SU-DHL-6 (cell line): ENCODE results near the gene CREB5.

Experiments used
- H2AFZ ChIP-seq: fragments of 200-600 bp; sonication (generic); 2 replicates; pipeline ENCODE4 v1.6.1; 2014; ENCODE audit warnings: low read depth, mild to moderate bottlenecking, moderate library complexity, mixed read lengths, antibody characterized with exemption, low read length; ENCODE audit not compliant: severe bottlenecking
- H3F3A ChIP-seq: fragments of 200-600 bp; shearing (Covaris generic); 2 replicates; pipeline ENCODE4 v1.6.0; 2016; ENCODE audit warnings: antibody characterized with exemption, mild to moderate bottlenecking; ENCODE audit not compliant: insufficient read depth
- H3K27ac ChIP-seq: fragments of 200-600 bp; sonication (generic); 2 replicates; pipeline ENCODE4 v1.5.1; 2016; ENCODE audit warnings: low read depth, mild to moderate bottlenecking, low read length, moderate library complexity, mixed read lengths
- H3K27me3 ChIP-seq: fragments of 200-600 bp; sonication (generic), shearing (Covaris generic); 2 replicates; pipeline ENCODE4 v1.6.0; 2014; ENCODE audit warnings: mild to moderate bottlenecking, low read length
- H3K36me3 ChIP-seq: fragments of 200-600 bp; sonication (generic); 2 replicates; pipeline ENCODE4 v1.6.1; 2014; ENCODE audit warnings: mild to moderate bottlenecking, low read length, mixed read lengths
- H3K4me2 ChIP-seq: fragments of 300-600, 200-600 bp; shearing (Covaris generic), sonication (generic); 2 replicates; pipeline ENCODE4 v1.6.0; 2014; ENCODE audit warnings: low read length, low read depth, mild to moderate bottlenecking; ENCODE audit not compliant: poor library complexity, severe bottlenecking
- H3K4me3 ChIP-seq: fragments of 200-600 bp; sonication (generic); 2 replicates; pipeline ENCODE4 v1.5.1; 2014; ENCODE audit warnings: antibody characterized with exemption, low read length, mild to moderate bottlenecking, mixed read lengths; ENCODE audit not compliant: insufficient read depth, poor library complexity, severe bottlenecking
- H3K79me2 ChIP-seq: fragments of 200-600 bp; sonication (generic); 2 replicates; pipeline ENCODE4 v1.6.1; 2014; ENCODE audit warnings: mild to moderate bottlenecking, low read length, moderate library complexity; ENCODE audit not compliant: insufficient read depth
- H3K9ac ChIP-seq: fragments of 200-600 bp; sonication (generic); 2 replicates; pipeline ENCODE4 v1.7.0; 2014; ENCODE audit warnings: mild to moderate bottlenecking, low read length
- H3K9me2 ChIP-seq: fragments of 200-600 bp; sonication (generic); replicated peaks from 2 replicates; pipeline ENCODE4 v1.6.1; 2014; ENCODE audit warnings: low read length; ENCODE audit not compliant: insufficient read depth
- H3K9me3 ChIP-seq: fragments of 200-600 bp; sonication (generic); 2 replicates; pipeline ENCODE4 v1.6.1; 2014; ENCODE audit warnings: low read length, mixed read lengths; ENCODE audit not compliant: insufficient read depth
- H4K20me1 ChIP-seq: fragments of 200-600 bp; sonication (generic); 2 replicates; pipeline ENCODE4 v1.6.1; 2014; ENCODE audit warnings: low read depth, mild to moderate bottlenecking, antibody characterized with exemption, low read length, moderate library complexity, mixed read lengths
- CTCF ChIP-seq: fragments of 200-600 bp; sonication (generic); IDR thresholded peaks from one replicate; pipeline ENCODE4 v1.5.1; 2017; ENCODE audit warnings: antibody characterized with exemption, mild to moderate bottlenecking, low read length, moderate library complexity; ENCODE audit not compliant: insufficient read depth, poor library complexity, severe bottlenecking
- EZH2phosphoT487 ChIP-seq: fragments of 200-600 bp; sonication (generic), shearing (Covaris generic); conservative IDR thresholded peaks from 2 replicates; pipeline ENCODE4 v1.6.1; 2018; ENCODE audit warnings: mild to moderate bottlenecking, antibody characterized with exemption, low read length, moderate library complexity, mixed read lengths

The CREB5 gene

GRCh38 chr7:28390426-28390825, 21.9 kb upstream of the CREB5 start:
- Histone ChIP-seq H3K36me3 (no peaks in the 10 kb centered on the region), H4K20me1 (no peaks in the 10 kb centered on the region), H3F3A (no peaks in the 10 kb centered on the region), H3K27me3 (no peaks in the 10 kb centered on the region), H3K4me3 (no peak overlapping the region), H3K9ac (no peak overlapping the region), H3K9me2 (no peaks in the 10 kb centered on the region), H2AFZ (no peak overlapping the region), H3K27ac (no peak overlapping the region), H3K4me2 (no peak overlapping the region), H3K79me2 (no peaks in the 10 kb centered on the region), H3K9me3 (no peaks in the 10 kb centered on the region)
- TF ChIP-seq EZH2phosphoT487 (no peak), CTCF (no peak)

GRCh38 chr7:28392289-28392688, 20.0 kb upstream of the CREB5 start:
- Histone ChIP-seq H3K9me2 (no peaks in the 10 kb centered on the region), H3K27me3 (no peaks in the 10 kb centered on the region), H3K27ac (no peak overlapping the region), H2AFZ (no peak overlapping the region), H3K9ac (no peak overlapping the region), H4K20me1 (no peaks in the 10 kb centered on the region), H3K4me3 (no peak overlapping the region), H3K9me3 (no peaks in the 10 kb centered on the region), H3K79me2 (no peaks in the 10 kb centered on the region), H3K4me2 (no peak overlapping the region), H3K36me3 (no peaks in the 10 kb centered on the region), H3F3A (no peaks in the 10 kb centered on the region)
- TF ChIP-seq CTCF (no peak), EZH2phosphoT487 (no peak)

- H3F3A ChIP-seq: no peaks in the 10 kb centered on the region
- TF ChIP-seq EZH2phosphoT487 (no peak), CTCF (no peak)
- H3K36me3 ChIP-seq: no peaks in the 10 kb centered on the region
- H3K9me3 ChIP-seq: no peaks in the 10 kb centered on the region
- H3K27me3 ChIP-seq: no peaks in the 10 kb centered on the region
- no peak overlapping the region for H3K9ac ChIP-seq
- H4K20me1 ChIP-seq: no peaks in the 10 kb centered on the region
- no peaks in the 10 kb centered on the region for H3K79me2 ChIP-seq
- no peaks in the 10 kb centered on the region for H3K9me2 ChIP-seq
- H3K4me2 ChIP-seq: no peak overlapping the region
- H2AFZ ChIP-seq: no peak overlapping the region
- H3K27ac ChIP-seq: no peak overlapping the region
- H3K4me3 ChIP-seq: no peak overlapping the region
These were observed 16.9 kb upstream of the CREB5 start for GRCh38 chr7:28395404-28395803.
